HepG2 (cell line): Measurements from ENCODE around the gene MYL6. TPM values are rescaled to one million over a fixed set of nuclear protein-coding genes. Genes with fewer than 3 reads are reported as not detected.

Source experiments
- CREB3 ChIP-seq: sonication (generic); formaldehyde crosslinking; IDR thresholded peaks from 2 replicates; pipeline ENCODE4 v1.5.0; 2020; ENCODE audit warnings: missing genetic modification reagents
- DMAP1 ChIP-seq: IDR thresholded peaks from 2 replicates; pipeline ENCODE4 v1.6.1; 2016
- IRF9 ChIP-seq: sonication (generic); formaldehyde crosslinking; IDR thresholded peaks from 2 replicates; pipeline ENCODE4 v1.8.0; 2022; ENCODE audit warnings: missing genetic modification reagents, mild to moderate bottlenecking, borderline replicate concordance
- KAT7 ChIP-seq: IDR thresholded peaks from 2 replicates; pipeline ENCODE4 v1.6.1; 2018; ENCODE audit warnings: borderline replicate concordance, missing compliant biosample characterization
- MIER3 ChIP-seq: IDR thresholded peaks from 2 replicates; pipeline ENCODE4 v1.6.1; 2016; ENCODE audit warnings: missing compliant biosample characterization, borderline replicate concordance
- NFRKB ChIP-seq: fragments of 450-650 bp; IDR thresholded peaks from 2 replicates; pipeline ENCODE4 v1.6.1; 2017
- NPAS2 ChIP-seq: sonication (generic); formaldehyde crosslinking; IDR thresholded peaks from 2 replicates; pipeline ENCODE4 v1.8.0; 2022; ENCODE audit warnings: mild to moderate bottlenecking, missing genetic modification reagents, borderline replicate concordance
- RFXAP ChIP-seq: sonication (generic); formaldehyde crosslinking; IDR thresholded peaks from 2 replicates; pipeline ENCODE4 v1.4.0; 2020; ENCODE audit warnings: missing genetic modification reagents, borderline replicate concordance
- STAG1 ChIP-seq: sonication (generic); formaldehyde crosslinking; IDR thresholded peaks from 2 replicates; pipeline ENCODE4 v1.4.0; 2020; ENCODE audit warnings: missing genetic modification reagents
- TFDP2 ChIP-seq: sonication (generic); formaldehyde crosslinking; IDR thresholded peaks from 2 replicates; pipeline ENCODE4 v1.4.0; 2020; ENCODE audit warnings: missing genetic modification reagents
- THAP11 ChIP-seq: IDR thresholded peaks from 2 replicates; pipeline ENCODE4 v1.6.1; 2016; ENCODE audit warnings: missing biosample characterization, missing genetic modification reagents
- ZBTB43 ChIP-seq: sonication (generic); formaldehyde crosslinking; conservative IDR thresholded peaks from 2 replicates; pipeline ENCODE4 v1.4.0; 2020; ENCODE audit warnings: missing genetic modification reagents
- ZNF20 ChIP-seq: sonication (generic); formaldehyde crosslinking; IDR thresholded peaks from 2 replicates; pipeline ENCODE4 v1.4.0; 2020; ENCODE audit warnings: mild to moderate bottlenecking, moderate library complexity, missing genetic modification reagents
- ZNF331 ChIP-seq: sonication (generic); formaldehyde crosslinking; IDR thresholded peaks from 2 replicates; pipeline ENCODE4 v1.4.0; 2020; ENCODE audit warnings: missing genetic modification reagents
- ZNF496 ChIP-seq: sonication (generic); formaldehyde crosslinking; IDR thresholded peaks from 2 replicates; pipeline ENCODE4 v1.8.1; 2023; ENCODE audit warnings: mild to moderate bottlenecking, moderate library complexity, missing genetic modification reagents; ENCODE audit not compliant: insufficient replicate concordance
- ZNF629 ChIP-seq: sonication (generic); formaldehyde crosslinking; conservative IDR thresholded peaks from 2 replicates; pipeline ENCODE4 v1.5.0; 2020; ENCODE audit warnings: missing genetic modification reagents
- ZNF687 ChIP-seq: sonication (generic); formaldehyde crosslinking; IDR thresholded peaks from 2 replicates; pipeline ENCODE4 v1.5.1; 2020; ENCODE audit warnings: mild to moderate bottlenecking, missing genetic modification reagents, moderate library complexity
- ZNF772 ChIP-seq: sonication (generic); formaldehyde crosslinking; IDR thresholded peaks from 2 replicates; pipeline ENCODE4 v1.5.0; 2020; ENCODE audit warnings: mild to moderate bottlenecking, missing genetic modification reagents
- ZNF782 ChIP-seq: sonication (generic); formaldehyde crosslinking; IDR thresholded peaks from 2 replicates; pipeline ENCODE4 v1.4.0; 2020; ENCODE audit warnings: missing genetic modification reagents, mild to moderate bottlenecking, borderline replicate concordance
- polyA plus RNA-seq, 8 experiments: library from polyadenylated mRNA; depleted of rRNA in 3 of 8; stranded (reverse) in 7 of 8; unstranded in 1 of 8; fragments of >200 nt; fragmentation: Illumina TruSeq in 4 of 8; extraction: Trizol in 4 of 8; gene quantifications; 2 replicates each; pipeline versions ENCODE4 v1.2.1 to v1.2.3, GENCODE V29; 2011 to 2016; ENCODE audit warnings: low read depth in 4 of 8, missing spikeins in 1 of 8, mixed read lengths in 1 of 8; ENCODE audit not compliant: insufficient read depth in 1 of 8
- total RNA-seq, 5 experiments: library from RNA; depleted of rRNA; stranded (reverse); fragments of >200 nt; fragmentation: Illumina TruSeq; extraction: Trizol; gene quantifications; 2 replicates each; pipeline ENCODE4 v1.2.3, GENCODE V29; 2016; ENCODE audit warnings: low read depth in 1 of 5

Gene MYL6
- total and polyA plus RNA-seq, 2 of the 13 experiments (the other 11 are each of a cell fraction or from before 2014, with no cell fraction given), result 1,127 to 1,192 TPM

GRCh38 chr12:56157201-56158028, 744 bp upstream of the MYL6 start (continued):
- TF ChIP-seq STAG1 (peak; percentile 21; the same call in 1 of the 2 replicates), NPAS2 (no peak), ZNF782 (CRISPR knock-in tag) (no peak), ZNF629 (CRISPR knock-in tag) (no peak), KAT7 (CRISPR knock-in tag) (no peak), ZNF687 (peak; percentile 88), CREB3 (CRISPR knock-in tag) (no peak), TFDP2 (CRISPR knock-in tag) (peak; percentile 51; the same call in 1 of the 2 replicates), THAP11 (peak; percentile 59), IRF9 (peak; percentile 52; the same call in 1 of the 2 replicates), ZNF496 (no peak), NFRKB (no peak), DMAP1 (CRISPR knock-in tag) (no peak; the same call in 1 of the 2 replicates), ZBTB43 (CRISPR knock-in tag) (no peak), MIER3 (CRISPR knock-in tag) (no peak), ZNF331 (CRISPR knock-in tag) (peak; percentile 92), ZNF772 (CRISPR knock-in tag) (no peak; the same call in 1 of the 2 replicates), RFXAP (CRISPR knock-in tag) (no peak), ZNF20 (CRISPR knock-in tag) (no peak)
